Glutamatergic neuron (in vitro differentiated cells): ENCODE results near the gene ALDH1L2. TPM values are rescaled to one million over a fixed set of nuclear protein-coding genes. Genes with fewer than 3 reads are reported as not detected.
"Not testable (repeated sequence)": the region's sequence is repeated elsewhere in the genome, so short reads cannot be mapped to it uniquely, and the experiment has no call there.

Experiments
- DNase-seq: peaks from one replicate; pipeline ENCODE4 v3.0.0; 2022
- H3K27ac Mint-ChIP-seq: one replicate; pipeline ENCODE4 v1.8.0; 2020; ENCODE audit warnings: mild to moderate bottlenecking, mixed read lengths, inconsistent platforms; ENCODE audit not compliant: unreplicated experiment
- H3K27me3 Mint-ChIP-seq: one replicate; pipeline ENCODE4 v1.8.0; 2020; ENCODE audit warnings: mild to moderate bottlenecking, moderate library complexity, mixed read lengths, inconsistent platforms; ENCODE audit not compliant: unreplicated experiment
- H3K36me3 Mint-ChIP-seq: one replicate; pipeline ENCODE4 v1.8.0; 2020; ENCODE audit warnings: mild to moderate bottlenecking, mixed read lengths, inconsistent platforms; ENCODE audit not compliant: unreplicated experiment
- H3K4me1 Mint-ChIP-seq: one replicate; pipeline ENCODE4 v1.8.0; 2020; ENCODE audit warnings: mild to moderate bottlenecking, low read depth, mixed read lengths, inconsistent platforms; ENCODE audit not compliant: unreplicated experiment
- H3K4me3 Mint-ChIP-seq: one replicate; pipeline ENCODE4 v1.8.0; 2020; ENCODE audit warnings: mild to moderate bottlenecking, mixed read lengths, inconsistent platforms; ENCODE audit not compliant: unreplicated experiment
- H3K9me3 Mint-ChIP-seq: one replicate; pipeline ENCODE4 v1.8.0; 2020; ENCODE audit warnings: mild to moderate bottlenecking, moderate library complexity, mixed read lengths, inconsistent platforms; ENCODE audit not compliant: unreplicated experiment
- total RNA-seq: library from RNA; stranded (reverse); fragmentation: NEBNext Ultra II Directional; extraction: Animal tissue kit (Norgen Biotek cat#: 25700); gene quantifications from one replicate; pipeline ENCODE4 v1.2.1, GENCODE V29; 2021; ENCODE audit not compliant: unreplicated experiment
- TF ChIP-seq, protein P1 (sequence below): fragments of 200-600 bp; sonication (generic); IDR thresholded peaks from one replicate; pipeline ENCODE4 v1.5.0; 2021; ENCODE audit not compliant: partially characterized antibody, unreplicated experiment

ALDH1L2 gene
- total RNA-seq, 1 donor from 2014 or later = 47.4 TPM

DNA sequence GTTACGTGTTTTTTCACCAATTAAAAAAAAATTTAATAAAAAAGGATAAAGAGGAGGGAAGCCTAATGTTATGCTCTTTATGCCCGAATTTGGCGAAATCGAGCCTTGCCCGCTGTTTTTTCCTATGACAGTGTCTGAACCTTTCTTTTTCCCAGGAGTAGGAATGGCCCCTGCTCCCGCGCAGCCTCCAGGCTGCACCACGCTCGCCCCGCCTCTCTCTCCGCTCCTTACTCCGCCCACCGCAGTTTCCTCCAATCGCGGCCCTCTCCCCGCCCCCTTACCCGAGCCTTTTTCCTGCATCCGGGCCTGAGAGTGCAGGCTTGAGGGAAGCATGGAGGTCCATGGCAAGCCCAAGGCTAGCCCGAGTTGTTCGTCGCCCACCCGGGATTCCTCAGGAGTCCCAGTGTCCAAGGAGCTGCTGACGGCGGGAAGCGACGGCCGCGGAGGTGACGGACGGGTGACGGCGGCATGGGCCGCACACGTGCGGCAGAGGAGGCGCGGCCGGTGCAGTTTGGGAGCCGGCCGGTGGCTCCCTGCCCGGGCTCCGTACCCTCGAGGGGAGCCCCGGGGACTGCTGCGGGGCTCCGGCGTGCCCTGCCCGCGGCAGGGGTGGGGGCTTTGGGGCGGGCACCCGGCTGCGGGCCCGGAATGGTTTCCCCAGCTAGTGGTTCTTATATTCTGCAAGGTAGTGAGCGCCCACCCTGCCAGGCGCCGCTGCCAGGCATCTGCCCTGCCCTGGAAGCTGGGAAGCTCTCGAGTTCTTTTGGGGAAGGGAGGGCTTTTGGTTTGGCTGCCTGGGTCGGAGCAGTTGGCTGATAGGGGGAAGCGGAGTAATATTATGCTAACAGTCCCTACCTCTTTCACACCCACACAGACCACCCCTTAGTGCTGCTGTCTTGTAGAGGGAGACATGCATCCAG is 98.0 kb downstream of the ALDH1L2 start, which contains the start of gene NOPCHAP1:
Gene NOPCHAP1 (plus strand): TSS at position 295 of the 920 bp plus-strand sequence. CDS start 37 bp downstream, at position 332.
- H3K27me3 Mint-ChIP-seq = no peaks in the 10 kb centered on the region
- H3K4me1 Mint-ChIP-seq = peaks cover 6% of the 10 kb centered on the region
- peak; percentile 97 for DNase-seq
- peak within 1 kb of the TSS; percentile 87 for H3K4me3 Mint-ChIP-seq
- H3K36me3 Mint-ChIP-seq = no peaks in the 10 kb centered on the region
- TF ChIP-seq, protein P1, sequence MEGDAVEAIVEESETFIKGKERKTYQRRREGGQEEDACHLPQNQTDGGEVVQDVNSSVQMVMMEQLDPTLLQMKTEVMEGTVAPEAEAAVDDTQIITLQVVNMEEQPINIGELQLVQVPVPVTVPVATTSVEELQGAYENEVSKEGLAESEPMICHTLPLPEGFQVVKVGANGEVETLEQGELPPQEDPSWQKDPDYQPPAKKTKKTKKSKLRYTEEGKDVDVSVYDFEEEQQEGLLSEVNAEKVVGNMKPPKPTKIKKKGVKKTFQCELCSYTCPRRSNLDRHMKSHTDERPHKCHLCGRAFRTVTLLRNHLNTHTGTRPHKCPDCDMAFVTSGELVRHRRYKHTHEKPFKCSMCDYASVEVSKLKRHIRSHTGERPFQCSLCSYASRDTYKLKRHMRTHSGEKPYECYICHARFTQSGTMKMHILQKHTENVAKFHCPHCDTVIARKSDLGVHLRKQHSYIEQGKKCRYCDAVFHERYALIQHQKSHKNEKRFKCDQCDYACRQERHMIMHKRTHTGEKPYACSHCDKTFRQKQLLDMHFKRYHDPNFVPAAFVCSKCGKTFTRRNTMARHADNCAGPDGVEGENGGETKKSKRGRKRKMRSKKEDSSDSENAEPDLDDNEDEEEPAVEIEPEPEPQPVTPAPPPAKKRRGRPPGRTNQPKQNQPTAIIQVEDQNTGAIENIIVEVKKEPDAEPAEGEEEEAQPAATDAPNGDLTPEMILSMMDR = no peak
- peak within 1 kb of the TSS; percentile 55 for H3K27ac Mint-ChIP-seq
- H3K9me3 Mint-ChIP-seq = no peaks in the 10 kb centered on the region

DNA sequence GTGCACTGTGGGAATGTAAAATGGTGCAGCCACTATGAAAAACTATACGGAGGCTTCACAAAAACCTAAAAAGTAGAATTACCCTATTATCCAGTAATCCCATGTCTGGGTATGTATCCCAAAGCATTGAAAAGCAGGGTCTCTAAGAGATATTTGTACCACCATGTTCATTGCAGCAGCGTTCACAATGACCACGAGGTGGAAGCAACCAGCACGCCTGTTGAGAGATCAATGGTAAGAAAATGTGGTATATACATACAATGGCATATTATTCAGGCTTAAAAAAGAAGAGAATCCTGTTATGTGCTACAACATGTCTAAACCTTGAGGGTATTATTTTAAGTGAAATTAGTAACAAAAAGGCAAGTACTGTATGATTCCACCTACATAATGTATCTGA is 99.1 kb downstream of the ALDH1L2 start:
- Mint-ChIP-seq H3K27ac (no peak overlapping the region), H3K4me3 (peak overlapping the region; percentile 85), H3K9me3 (no peaks in the 10 kb centered on the region), H3K27me3 (no peaks in the 10 kb centered on the region), H3K4me1 (peaks cover 6% of the 10 kb centered on the region), H3K36me3 (no peaks in the 10 kb centered on the region)
- no peak for DNase-seq
- TF ChIP-seq, protein P1 = no peak

DNA sequence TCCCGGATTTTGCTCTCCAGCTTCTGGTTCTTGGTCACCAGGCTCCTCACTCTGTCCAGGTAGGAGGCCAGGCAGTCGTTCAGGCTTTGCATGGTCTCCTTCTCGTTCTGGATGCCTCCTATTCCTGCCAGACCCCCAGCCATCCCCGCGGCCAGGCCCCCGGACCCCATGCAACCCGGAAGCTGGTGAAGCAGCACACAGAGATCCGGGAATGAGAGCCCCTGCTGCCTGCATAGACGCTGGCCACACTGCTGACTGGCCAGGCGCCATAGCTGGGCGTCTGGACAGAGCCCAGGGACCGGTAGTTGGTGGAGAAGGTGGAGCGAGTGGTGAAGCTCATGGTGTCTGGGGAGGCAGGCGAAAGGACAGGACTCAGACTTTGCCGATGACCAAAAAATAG is 106.6 kb downstream of the ALDH1L2 start:
- H3K27me3 Mint-ChIP-seq, H3K4me1 Mint-ChIP-seq, H3K9me3 Mint-ChIP-seq, H3K27ac Mint-ChIP-seq, DNase-seq, H3K36me3 Mint-ChIP-seq, H3K4me3 Mint-ChIP-seq: not testable (repeated sequence)

DNA sequence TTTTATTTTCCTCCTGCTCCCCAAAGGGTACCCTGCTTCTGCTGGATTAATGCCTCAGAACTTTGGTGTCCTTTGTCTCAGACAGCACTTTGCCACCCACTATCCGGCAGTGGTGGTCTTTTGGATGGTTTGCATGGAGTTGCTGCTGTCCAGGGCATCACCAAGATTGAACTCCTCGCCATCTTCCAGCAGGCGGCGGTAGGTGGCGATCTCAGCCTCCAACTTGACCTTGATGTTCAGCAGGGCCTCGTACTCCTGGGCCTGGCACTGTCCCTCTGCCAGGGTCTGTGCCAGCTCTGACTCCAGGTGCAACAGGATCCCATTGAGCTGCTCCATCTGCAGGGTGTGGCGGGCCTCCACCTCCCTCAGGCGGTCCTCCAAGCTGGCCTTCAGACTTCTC is 107.6 kb downstream of the ALDH1L2 start:
- no peaks in the 10 kb centered on the region for H3K4me1 Mint-ChIP-seq
- DNase-seq = no peak
- no peak overlapping the region for H3K4me3 Mint-ChIP-seq
- no peaks in the 10 kb centered on the region for H3K27me3 Mint-ChIP-seq
- no peak overlapping the region for H3K27ac Mint-ChIP-seq
- H3K9me3 Mint-ChIP-seq = no peaks in the 10 kb centered on the region
- TF ChIP-seq, protein P1 = no peak
- H3K36me3 Mint-ChIP-seq = no peaks in the 10 kb centered on the region

DNA sequence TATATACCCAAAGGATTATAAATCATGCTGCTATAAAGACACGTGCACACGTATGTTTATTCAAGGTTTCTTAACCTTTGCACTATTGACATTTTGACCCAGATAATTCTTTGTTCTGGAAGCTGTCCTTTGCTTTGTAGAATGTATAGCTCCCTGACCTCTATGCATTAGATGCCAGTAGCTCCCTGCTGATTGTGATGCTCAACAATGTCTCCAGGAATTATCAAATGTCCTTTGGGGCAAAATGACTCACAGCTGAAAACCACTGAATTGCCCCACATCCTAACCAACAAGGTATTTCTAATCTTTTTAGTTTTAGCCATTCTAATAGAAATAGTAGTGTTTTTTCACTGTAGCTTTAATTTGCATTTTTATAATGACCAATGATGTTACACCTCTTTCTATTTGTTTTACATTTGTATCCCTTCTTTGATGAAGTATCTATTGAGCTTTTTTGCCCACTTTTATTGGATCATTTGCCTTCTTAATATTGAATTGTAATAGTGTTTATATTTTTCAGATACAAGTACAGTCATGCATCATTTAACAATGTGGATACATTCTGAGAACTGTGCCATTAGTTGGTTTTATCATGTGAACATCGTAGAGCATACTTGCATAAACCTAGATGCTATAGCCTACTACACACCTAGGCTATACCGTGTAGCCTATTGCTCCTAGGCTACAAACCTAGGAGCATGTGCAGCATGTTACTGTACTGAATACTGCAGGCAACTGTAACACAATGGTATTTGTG is 108.5 kb downstream of the ALDH1L2 start:
- Mint-ChIP-seq H3K27me3 (no peaks in the 10 kb centered on the region), H3K4me1 (no peaks in the 10 kb centered on the region), H3K36me3 (no peaks in the 10 kb centered on the region), H3K27ac (no peak overlapping the region), H3K9me3 (no peaks in the 10 kb centered on the region), H3K4me3 (no peak overlapping the region)
- TF ChIP-seq, protein P1 = no peak
- DNase-seq = no peak
